ENCODE measurements around the gene PTPRD.

Gene PTPRD

DNA sequence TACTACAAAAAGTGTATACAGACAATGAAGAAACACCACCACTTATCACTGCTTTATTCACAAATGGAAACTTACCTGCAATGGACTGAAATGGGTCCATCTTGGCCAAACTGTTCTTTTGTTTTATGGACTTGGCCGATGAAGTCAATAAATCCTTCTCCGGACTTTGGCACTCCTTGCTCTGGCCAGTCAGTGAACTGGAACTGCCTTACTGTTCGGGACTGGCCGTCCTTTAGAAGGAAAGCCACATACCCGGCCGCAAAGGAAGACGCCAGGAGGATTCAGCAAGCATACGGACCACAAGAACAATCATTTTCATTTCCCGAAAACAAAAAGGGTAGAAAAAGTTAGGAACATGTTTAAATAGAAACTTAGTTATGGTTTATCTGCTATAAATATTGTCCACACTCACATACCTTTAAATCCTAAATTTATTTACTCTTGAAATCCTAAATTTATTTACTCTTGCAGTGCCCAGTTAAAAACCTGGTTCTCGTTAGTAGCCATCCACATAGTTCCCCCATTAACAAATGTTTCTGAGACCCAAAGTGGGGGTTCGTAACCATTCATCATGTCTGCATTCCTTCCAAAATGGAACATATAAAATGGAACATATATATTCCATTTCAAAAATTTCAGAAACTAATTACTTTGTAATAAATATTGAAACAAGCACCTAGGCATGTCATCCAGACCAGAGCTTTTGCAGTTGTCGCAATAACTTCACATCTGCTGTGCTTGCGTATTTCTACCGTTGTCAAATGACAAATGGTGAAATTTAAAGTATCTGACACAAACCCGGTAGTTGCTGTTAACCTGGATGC lies 2281.1 kb downstream of the PTPRD start:
- Histone ChIP-seq H3K27me3 (ENCODE audit: insufficient read depth, insufficient read length) (no peaks in the 10 kb centered on the region), H3K9me3 (ENCODE audit: insufficient read depth, low read length) (peaks cover 6% of the 10 kb centered on the region; the same call in 1 of the 2 replicates), H3K36me3 (ENCODE audit: insufficient read depth, insufficient read length, low read length) (no peaks in the 10 kb centered on the region), H3K9ac (ENCODE audit: insufficient read length, low read depth) (no peak overlapping the region), H3K4me3 (ENCODE audit: insufficient read length, low read depth) (no peak overlapping the region), H3K4me1 (ENCODE audit: insufficient read depth, insufficient read length) (no peaks in the 10 kb centered on the region)
- DNase-seq (ENCODE audit: low read depth, low spot score): no peak
- TF ChIP-seq ZNF274 (IDR thresholded peaks at IDR 0.05; ENCODE audit: low read depth, low read length): no peak
- TF ChIP-seq YY1 (IDR thresholded peaks at IDR 0.05; ENCODE audit: insufficient read depth, insufficient read length): no peak
- no peak for TF ChIP-seq SUZ12 (IDR thresholded peaks at IDR 0.05; ENCODE audit: extremely low read depth, insufficient read depth, insufficient read length)

DNA sequence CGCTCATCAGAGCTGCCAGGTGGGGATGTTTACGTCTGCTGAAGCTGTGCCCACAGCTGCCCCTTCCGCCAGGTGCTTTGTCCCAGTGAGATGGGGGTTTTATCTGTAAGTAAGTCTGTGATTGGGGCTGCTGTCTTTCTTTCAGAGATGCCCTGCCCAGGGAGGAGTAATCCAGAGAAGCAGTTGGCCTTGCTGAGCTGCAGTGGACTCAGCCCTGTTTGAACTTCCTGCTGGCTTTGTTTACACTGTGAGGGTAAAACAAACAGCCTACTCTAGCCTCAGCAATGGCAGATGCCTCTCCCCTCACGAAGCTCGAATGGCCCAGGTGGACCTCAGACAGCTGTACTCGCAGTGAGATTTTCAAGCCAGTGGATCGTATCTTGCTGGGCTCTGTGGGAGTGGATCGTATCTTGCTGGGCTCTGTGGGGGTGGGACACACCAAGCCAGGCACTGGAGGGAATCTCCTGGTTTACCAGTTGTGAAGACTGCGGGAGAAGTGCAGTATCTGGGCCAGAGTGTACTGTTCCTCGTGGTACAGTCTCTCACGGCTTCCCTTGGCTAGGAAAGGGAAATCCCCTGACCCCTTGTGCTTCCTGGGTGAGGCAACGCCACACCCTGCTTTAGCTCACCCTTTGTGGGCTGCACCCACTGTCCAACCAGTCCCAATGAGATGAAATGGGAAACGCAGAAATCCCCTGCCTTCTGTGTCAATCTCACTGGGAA lies 2283.1 kb downstream of the PTPRD start:
- no peak overlapping the region for H3K9ac ChIP-seq (ENCODE audit: insufficient read length, low read depth)
- H3K4me3 ChIP-seq (ENCODE audit: insufficient read length, low read depth): no peak overlapping the region
- DNase-seq (ENCODE audit: low read depth, low spot score): no peak
- no peaks in the 10 kb centered on the region for H3K36me3 ChIP-seq (ENCODE audit: insufficient read depth, insufficient read length, low read length)
- no peak for TF ChIP-seq YY1 (IDR thresholded peaks at IDR 0.05; ENCODE audit: insufficient read depth, insufficient read length)
- TF ChIP-seq ZNF274 (IDR thresholded peaks at IDR 0.05; ENCODE audit: low read depth, low read length): no peak
- TF ChIP-seq SUZ12 (IDR thresholded peaks at IDR 0.05; ENCODE audit: extremely low read depth, insufficient read depth, insufficient read length): no peak
- no peaks in the 10 kb centered on the region for H3K27me3 ChIP-seq (ENCODE audit: insufficient read depth, insufficient read length)
- H3K4me1 ChIP-seq (ENCODE audit: insufficient read depth, insufficient read length): no peaks in the 10 kb centered on the region
- H3K9me3 ChIP-seq (ENCODE audit: insufficient read depth, low read length): peaks cover 6% of the 10 kb centered on the region; the same call in 1 of the 2 replicates

DNA sequence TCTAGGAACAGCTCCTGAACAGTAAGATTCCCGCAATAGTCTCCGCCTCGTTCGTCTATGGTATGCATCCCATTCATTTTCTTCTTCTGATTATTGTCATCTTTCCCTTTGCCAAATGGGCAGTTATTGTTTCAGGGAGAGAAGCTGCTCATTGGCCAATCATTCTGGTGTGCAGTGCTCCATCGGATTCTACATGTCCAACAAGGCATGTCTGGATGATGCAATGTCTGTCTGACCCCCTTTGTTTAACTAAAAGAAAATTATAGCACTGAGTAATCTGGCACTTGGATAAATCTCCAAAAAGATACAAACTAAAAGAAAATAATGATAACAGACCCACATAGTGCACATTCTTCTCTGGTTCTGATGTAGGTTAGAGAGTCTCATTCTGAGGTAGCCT lies 2297.6 kb downstream of the PTPRD start:
- H3K27me3 ChIP-seq (ENCODE audit: insufficient read depth, insufficient read length): no peaks in the 10 kb centered on the region
- no peak overlapping the region for H3K9ac ChIP-seq (ENCODE audit: insufficient read length, low read depth)
- H3K9me3 ChIP-seq (ENCODE audit: insufficient read depth, low read length): no peaks in the 10 kb centered on the region
- H3K4me3 ChIP-seq (ENCODE audit: insufficient read length, low read depth): no peak overlapping the region
- H3K4me1 ChIP-seq (ENCODE audit: insufficient read depth, insufficient read length): no peaks in the 10 kb centered on the region
- TF ChIP-seq ZNF274 (IDR thresholded peaks at IDR 0.05; ENCODE audit: low read depth, low read length): no peak
- TF ChIP-seq YY1 (IDR thresholded peaks at IDR 0.05; ENCODE audit: insufficient read depth, insufficient read length): no peak
- no peak for TF ChIP-seq SUZ12 (IDR thresholded peaks at IDR 0.05; ENCODE audit: extremely low read depth, insufficient read depth, insufficient read length)
- no peak for DNase-seq (ENCODE audit: low read depth, low spot score)
- no peaks in the 10 kb centered on the region for H3K36me3 ChIP-seq (ENCODE audit: insufficient read depth, insufficient read length, low read length)

DNA sequence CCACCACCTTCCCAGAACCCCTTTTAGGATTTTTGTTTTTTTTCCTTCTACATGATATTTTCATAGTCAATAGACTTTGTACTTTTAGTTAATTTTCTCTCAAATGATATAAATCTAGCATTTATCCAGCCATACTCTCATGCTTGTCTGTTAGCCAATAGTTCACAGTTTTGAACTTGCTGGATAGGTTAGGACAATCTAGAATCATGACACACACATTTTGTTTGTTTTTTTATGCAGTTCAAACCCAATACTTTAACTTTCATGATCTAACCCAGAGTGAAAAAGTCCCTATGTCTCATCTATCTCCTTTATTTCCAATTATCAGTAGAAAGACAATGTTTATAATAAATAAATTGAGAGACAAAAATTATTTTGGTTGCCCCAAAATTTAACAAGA lies 2303.5 kb downstream of the PTPRD start:
- Histone ChIP-seq H3K9me3 (ENCODE audit: insufficient read depth, low read length) (no peaks in the 10 kb centered on the region), H3K36me3 (ENCODE audit: insufficient read depth, insufficient read length, low read length) (no peaks in the 10 kb centered on the region), H3K9ac (ENCODE audit: insufficient read length, low read depth) (no peak overlapping the region), H3K4me3 (ENCODE audit: insufficient read length, low read depth) (no peak overlapping the region), H3K4me1 (ENCODE audit: insufficient read depth, insufficient read length) (no peaks in the 10 kb centered on the region), H3K27me3 (ENCODE audit: insufficient read depth, insufficient read length) (no peaks in the 10 kb centered on the region)
- no peak for TF ChIP-seq SUZ12 (IDR thresholded peaks at IDR 0.05; ENCODE audit: extremely low read depth, insufficient read depth, insufficient read length)
- no peak for TF ChIP-seq YY1 (IDR thresholded peaks at IDR 0.05; ENCODE audit: insufficient read depth, insufficient read length)
- no peak for TF ChIP-seq ZNF274 (IDR thresholded peaks at IDR 0.05; ENCODE audit: low read depth, low read length)
- DNase-seq (ENCODE audit: low read depth, low spot score): no peak

DNA sequence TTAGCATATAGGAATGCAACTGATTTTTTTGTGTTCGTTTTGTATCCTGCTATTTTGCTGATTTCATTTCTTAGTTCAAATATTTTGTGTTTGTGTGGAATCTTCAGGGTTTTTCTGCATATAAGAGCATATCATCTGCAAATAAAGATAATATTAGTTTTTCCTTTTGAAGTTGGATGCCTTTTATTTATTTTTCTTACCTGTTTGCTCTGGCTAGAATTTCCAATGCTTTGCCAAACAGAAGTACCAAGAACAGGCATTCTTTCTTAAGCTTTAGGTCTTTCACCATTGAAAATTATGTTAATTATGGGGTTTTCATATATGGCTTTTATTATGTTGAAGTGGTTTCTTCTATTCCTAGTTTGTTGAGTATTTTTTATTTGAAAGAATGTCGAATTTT lies 2308.1 kb downstream of the PTPRD start:
- Histone ChIP-seq H3K36me3 (ENCODE audit: insufficient read depth, insufficient read length, low read length) (no peaks in the 10 kb centered on the region), H3K4me3 (ENCODE audit: insufficient read length, low read depth) (no peak overlapping the region), H3K27me3 (ENCODE audit: insufficient read depth, insufficient read length) (no peaks in the 10 kb centered on the region), H3K9ac (ENCODE audit: insufficient read length, low read depth) (no peak overlapping the region), H3K9me3 (ENCODE audit: insufficient read depth, low read length) (no peaks in the 10 kb centered on the region), H3K4me1 (ENCODE audit: insufficient read depth, insufficient read length) (no peaks in the 10 kb centered on the region)
- TF ChIP-seq SUZ12 (IDR thresholded peaks at IDR 0.05; ENCODE audit: extremely low read depth, insufficient read depth, insufficient read length) (no peak), ZNF274 (IDR thresholded peaks at IDR 0.05; ENCODE audit: low read depth, low read length) (no peak), YY1 (IDR thresholded peaks at IDR 0.05; ENCODE audit: insufficient read depth, insufficient read length) (no peak)
- DNase-seq (ENCODE audit: low read depth, low spot score): no peak

DNA sequence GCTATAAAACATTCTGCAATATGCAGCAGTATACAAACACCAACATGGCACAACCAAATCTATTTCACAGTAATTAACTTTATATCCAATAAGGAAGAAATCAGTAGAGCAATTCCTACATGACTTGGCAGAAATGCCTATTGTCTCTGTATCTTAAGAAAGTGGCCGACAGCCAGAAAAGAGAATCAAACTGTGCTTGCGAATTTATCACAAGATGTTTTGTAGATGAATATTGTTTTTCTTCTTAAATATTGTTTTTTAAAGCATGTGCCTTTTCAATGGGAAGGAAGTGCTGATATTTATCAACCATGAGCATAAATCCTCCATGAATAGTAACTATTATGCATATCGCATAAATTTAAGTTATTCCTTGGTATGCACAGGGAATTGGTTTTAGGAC lies 2311.5 kb downstream of the PTPRD start:
- DNase-seq (ENCODE audit: low read depth, low spot score): no peak
- H3K9ac ChIP-seq (ENCODE audit: insufficient read length, low read depth): no peak overlapping the region
- TF ChIP-seq ZNF274 (IDR thresholded peaks at IDR 0.05; ENCODE audit: low read depth, low read length): no peak
- TF ChIP-seq SUZ12 (IDR thresholded peaks at IDR 0.05; ENCODE audit: extremely low read depth, insufficient read depth, insufficient read length): no peak
- TF ChIP-seq YY1 (IDR thresholded peaks at IDR 0.05; ENCODE audit: insufficient read depth, insufficient read length): no peak
- no peaks in the 10 kb centered on the region for H3K27me3 ChIP-seq (ENCODE audit: insufficient read depth, insufficient read length)
- H3K36me3 ChIP-seq (ENCODE audit: insufficient read depth, insufficient read length, low read length): no peaks in the 10 kb centered on the region
- no peaks in the 10 kb centered on the region for H3K4me1 ChIP-seq (ENCODE audit: insufficient read depth, insufficient read length)
- H3K9me3 ChIP-seq (ENCODE audit: insufficient read depth, low read length): no peaks in the 10 kb centered on the region
- H3K4me3 ChIP-seq (ENCODE audit: insufficient read length, low read depth): no peak overlapping the region

DNA sequence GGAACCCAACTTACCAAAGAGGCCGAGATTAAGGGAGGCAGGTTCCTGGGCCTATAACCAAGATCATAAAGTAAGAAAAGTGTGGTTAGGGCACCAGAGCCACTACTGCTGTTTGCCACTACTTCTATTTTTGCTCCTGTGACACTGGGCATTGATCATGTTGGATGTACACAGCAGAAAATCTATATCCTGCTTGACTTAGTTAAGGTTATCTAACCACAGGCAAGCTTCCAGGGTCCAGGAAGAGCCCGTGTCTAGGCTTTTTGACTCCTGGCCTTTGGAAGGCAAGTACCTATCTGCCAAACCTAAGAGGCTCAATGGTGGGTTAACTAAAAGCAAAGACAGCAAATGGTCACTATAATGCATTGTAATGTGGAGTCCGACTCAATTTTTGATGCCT lies 2315.8 kb downstream of the PTPRD start:
- H3K9ac ChIP-seq (ENCODE audit: insufficient read length, low read depth): no peak overlapping the region
- no peak for DNase-seq (ENCODE audit: low read depth, low spot score)
- no peaks in the 10 kb centered on the region for H3K36me3 ChIP-seq (ENCODE audit: insufficient read depth, insufficient read length, low read length)
- H3K9me3 ChIP-seq (ENCODE audit: insufficient read depth, low read length): no peaks in the 10 kb centered on the region
- no peak for TF ChIP-seq YY1 (IDR thresholded peaks at IDR 0.05; ENCODE audit: insufficient read depth, insufficient read length)
- TF ChIP-seq ZNF274 (IDR thresholded peaks at IDR 0.05; ENCODE audit: low read depth, low read length): no peak
- no peak for TF ChIP-seq SUZ12 (IDR thresholded peaks at IDR 0.05; ENCODE audit: extremely low read depth, insufficient read depth, insufficient read length)
- no peaks in the 10 kb centered on the region for H3K27me3 ChIP-seq (ENCODE audit: insufficient read depth, insufficient read length)
- H3K4me1 ChIP-seq (ENCODE audit: insufficient read depth, insufficient read length): no peaks in the 10 kb centered on the region
- no peak overlapping the region for H3K4me3 ChIP-seq (ENCODE audit: insufficient read length, low read depth)
